H1 (cell line): ENCODE measurements around the gene ADIPOR1. TPM values are rescaled to one million over a fixed set of nuclear protein-coding genes. Genes with fewer than 3 reads are reported as not detected.

Experiments
- CTCF ChIA-PET: fragments of 300-600 bp; sonication (Branson Sonifier 250); formaldehyde crosslinking; loops from one replicate; lab custom pipeline; 2021; ENCODE audit not compliant: partially characterized antibody; lab: Charles Lee
- POLR2A ChIA-PET: fragments of 300-600 bp; sonication (Branson Sonifier 250); formaldehyde crosslinking; loops from one replicate; lab custom pipeline; 2021; ENCODE audit warnings: inconsistent platforms; ENCODE audit not compliant: partially characterized antibody; lab: Charles Lee
- DNase-seq, 2 experiments: peaks; one replicate each; pipeline versions ENCODE4 v3.0.0 to v3.0.0-alpha.2; 2010 to 2022; ENCODE audit warnings: low spot score in 2 of 2, low read depth in 1 of 2, mixed read lengths in 1 of 2
- FAIRE-seq: peaks from 2 replicates; lab custom pipeline; 2011; peaks lifted over from hg19 to GRCh38; lab: Jason Lieb, UNC
- H2AFZ ChIP-seq: 2 replicates; pipeline ENCODE4 v1.8.1; 2012; ENCODE audit warnings: low read length, inconsistent platforms
- H2AK5ac ChIP-seq: 2 replicates; pipeline ENCODE4 v1.6.1; 2013; ENCODE audit warnings: low read depth, low read length
- H2BK120ac ChIP-seq: replicated peaks from 2 replicates; pipeline ENCODE3; 2013; ENCODE audit warnings: low read depth, low read length, inconsistent platforms
- H2BK12ac ChIP-seq: 2 replicates; pipeline ENCODE4 v1.6.1; 2013; ENCODE audit warnings: low read depth, low read length
- H2BK15ac ChIP-seq: 2 replicates; pipeline ENCODE4 v1.6.1; 2013; ENCODE audit warnings: low read length
- H2BK20ac ChIP-seq: 2 replicates; pipeline ENCODE4 v1.6.1; 2013; ENCODE audit warnings: low read length
- H2BK5ac ChIP-seq: 2 replicates; pipeline ENCODE4 v1.6.1; 2013; ENCODE audit warnings: low read depth, low read length
- H3K14ac ChIP-seq: 2 replicates; pipeline ENCODE4 v1.6.1; 2013; ENCODE audit warnings: inconsistent platforms; ENCODE audit not compliant: insufficient read length
- H3K18ac ChIP-seq: 2 replicates; pipeline ENCODE4 v1.6.1; 2013; ENCODE audit warnings: low read length; ENCODE audit errors: extremely low read depth
- H3K23ac ChIP-seq: 2 replicates; pipeline ENCODE4 v1.6.1; 2013; ENCODE audit warnings: inconsistent platforms; ENCODE audit not compliant: insufficient read length
- H3K23me2 ChIP-seq: 2 replicates; pipeline ENCODE4 v1.6.1; 2013; ENCODE audit warnings: low read depth, low read length
- H3K27ac ChIP-seq: 2 replicates; pipeline ENCODE4 v1.6.1; 2011; ENCODE audit warnings: low read depth, low read length, inconsistent platforms
- H3K27me3 ChIP-seq, 4 experiments: replicated peaks in 1 of 4; 1 replicate in 1 of 4; 2 replicates in 3 of 4; pipeline versions ENCODE4 v1.6.1 to v1.8.1; 2011 to 2013; ENCODE audit warnings: low read length in 3 of 4, mild to moderate bottlenecking in 3 of 4, inconsistent platforms in 2 of 4, mixed read lengths in 2 of 4, moderate library complexity in 1 of 4; ENCODE audit not compliant: control insufficient read depth in 3 of 4, insufficient read depth in 3 of 4; ENCODE audit errors: extremely low read depth in 1 of 4
- H3K36me3 ChIP-seq, 4 experiments: 2 replicates each; pipeline versions ENCODE4 v1.6.1 to v1.8.1; 2011 to 2013; ENCODE audit warnings: mild to moderate bottlenecking in 4 of 4, low read length in 3 of 4, moderate library complexity in 2 of 4, control low read depth in 1 of 4, inconsistent platforms in 1 of 4; ENCODE audit not compliant: insufficient read depth in 4 of 4, control insufficient read depth in 2 of 4
- H3K4ac ChIP-seq: replicated peaks from 2 replicates; pipeline ENCODE3; 2013; ENCODE audit warnings: low read length, low read depth, mixed read lengths, inconsistent platforms; ENCODE audit not compliant: insufficient read length
- H3K4me1 ChIP-seq, 4 experiments: replicated peaks in 1 of 4; 1 replicate in 1 of 4; 2 replicates in 3 of 4; pipeline versions ENCODE4 v1.6.1 to v1.8.1; 2011 to 2013; ENCODE audit warnings: low read length in 3 of 4, inconsistent platforms in 2 of 4, mixed read lengths in 1 of 4; ENCODE audit not compliant: insufficient read depth in 4 of 4, control insufficient read depth in 3 of 4
- H3K4me2 ChIP-seq, 2 experiments: 2 replicates each; pipeline versions ENCODE4 v1.6.1 to v1.8.1; 2011 to 2013; ENCODE audit warnings: low read depth in 2 of 2, low read length in 2 of 2, control low read depth in 1 of 2, inconsistent platforms in 1 of 2, mild to moderate bottlenecking in 1 of 2; ENCODE audit not compliant: insufficient read depth in 1 of 2
- H3K4me3 ChIP-seq, 4 experiments: fragments of 200-600, 300-600 bp in 1 of 4; sonication (generic), shearing (Covaris generic), sonication (Bioruptor Twin) in 1 of 4; 2 replicates each; pipeline versions ENCODE4 v1.5.1 to v1.8.1; 2011 to 2016; ENCODE audit warnings: low read length in 4 of 4, low read depth in 3 of 4, control low read depth in 2 of 4, inconsistent platforms in 2 of 4, mild to moderate bottlenecking in 2 of 4, mixed read lengths in 1 of 4, moderate library complexity in 1 of 4; ENCODE audit not compliant: insufficient read depth in 2 of 4; ENCODE audit errors: extremely low read depth in 1 of 4
- H3K56ac ChIP-seq: replicated peaks from 2 replicates; pipeline ENCODE3; 2013; ENCODE audit warnings: low read depth, mild to moderate bottlenecking, mixed read lengths, low read length, inconsistent platforms; ENCODE audit not compliant: insufficient read length
- H3K79me1 ChIP-seq: 2 replicates; pipeline ENCODE4 v1.6.1; 2013; ENCODE audit warnings: low read depth, low read length, control low read depth
- H3K79me2 ChIP-seq, 2 experiments: 2 replicates each; pipeline versions ENCODE4 v1.6.1 to v1.8.1; 2012 to 2013; ENCODE audit warnings: low read length in 2 of 2, mild to moderate bottlenecking in 2 of 2, inconsistent platforms in 1 of 2; ENCODE audit not compliant: insufficient read depth in 2 of 2, control insufficient read depth in 1 of 2
- H3K9ac ChIP-seq, 4 experiments: replicated peaks in 1 of 4; 1 replicate in 1 of 4; 2 replicates in 3 of 4; pipeline versions ENCODE4 v1.6.1 to v1.8.1; 2011 to 2013; ENCODE audit warnings: low read depth in 3 of 4, low read length in 3 of 4, control low read depth in 2 of 4, mild to moderate bottlenecking in 2 of 4, moderate library complexity in 2 of 4, inconsistent platforms in 1 of 4; ENCODE audit errors: extremely low read depth in 1 of 4
- H3K9me3 ChIP-seq, 2 experiments: 2 replicates each; pipeline versions ENCODE4 v1.6.1 to v1.8.1; 2012 to 2013; ENCODE audit warnings: mild to moderate bottlenecking in 2 of 2, moderate library complexity in 2 of 2, control low read depth in 1 of 2, inconsistent platforms in 1 of 2, low read depth in 1 of 2, low read length in 1 of 2, mixed read lengths in 1 of 2; ENCODE audit not compliant: insufficient read depth in 2 of 2
- H4K20me1 ChIP-seq, 2 experiments: replicated peaks in 1 of 2; 2 replicates each; pipeline versions ENCODE3 to v1.8.1; 2011 to 2013; ENCODE audit warnings: inconsistent platforms in 2 of 2, low read length in 2 of 2, mild to moderate bottlenecking in 1 of 2; ENCODE audit not compliant: insufficient read depth in 2 of 2, control insufficient read depth in 1 of 2
- H4K5ac ChIP-seq: 2 replicates; pipeline ENCODE4 v1.6.1; 2013; ENCODE audit warnings: low read length, low read depth, mixed read lengths, inconsistent platforms; ENCODE audit not compliant: insufficient read length
- H4K8ac ChIP-seq: 2 replicates; pipeline ENCODE4 v1.8.0; 2013; ENCODE audit warnings: mild to moderate bottlenecking, moderate library complexity, low read length, inconsistent platforms; ENCODE audit not compliant: insufficient read depth; ENCODE audit errors: extremely low read depth
- H4K91ac ChIP-seq: replicated peaks from 2 replicates; pipeline ENCODE3; 2013; ENCODE audit warnings: low read length, mixed read lengths, inconsistent platforms; ENCODE audit not compliant: insufficient read length
- RNF2 ChIP-seq: fragments of 200-900, 300-1000 bp; sonication (generic); IDR thresholded peaks from 2 replicates; pipeline ENCODE4 v1.7.1; 2016; ENCODE audit warnings: borderline replicate concordance, low read depth, mild to moderate bottlenecking, antibody characterized with exemption, low read length; ENCODE audit not compliant: poor library complexity, severe bottlenecking; ENCODE audit errors: missing control alignments
- SIN3A ChIP-seq, 2 experiments: IDR thresholded peaks in 1 of 2; conservative IDR thresholded peaks in 1 of 2; 2 replicates each; pipeline ENCODE4 v1.6.1; 2011 to 2012; ENCODE audit warnings: low read length in 2 of 2, improper control_type of control experiment in 1 of 2, low read depth in 1 of 2, mild to moderate bottlenecking in 1 of 2
- WGBS, 2 experiments: shearing (Covaris generic) in 1 of 2; methylation state at CpG; one replicate each; pipeline versions ENCODE4 v1.1.6 to v1.1.7; 2013 to 2015; ENCODE audit warnings: low lambda C conversion rate in 2 of 2, mixed read lengths in 2 of 2, inconsistent platforms in 1 of 2, low coverage in 1 of 2, missing lambda C conversion rate in 1 of 2; ENCODE audit not compliant: insufficient replicate concordance in 2 of 2, insufficient coverage in 1 of 2, insufficient read length in 1 of 2; ENCODE audit errors: extremely low coverage in 1 of 2, missing lambda C conversion rate in 1 of 2; 5-methylcytosine and 5-hydroxymethylcytosine counted together
- polyA plus RNA-seq, 7 experiments: library from polyadenylated mRNA; depleted of rRNA in 3 of 7; stranded (reverse) in 5 of 7; unstranded in 2 of 7; fragments of >200 nt in 5 of 7; fragments of 200-250 nt in 2 of 7; gene quantifications; 1 replicate in 5 of 7; 2 replicates in 1 of 7; 4 replicates in 1 of 7; pipeline versions ENCODE4 v1.2.1 to v1.2.3, GENCODE V29; 2011 to 2013; ENCODE audit warnings: missing spikeins in 2 of 7, mixed read lengths in 2 of 7
- total RNA-seq: library from RNA; stranded (reverse); fragmentation: NEBNext Ultra II Directional; extraction: Animal tissue kit (Norgen Biotek cat#: 25700); gene quantifications from 2 replicates; pipeline ENCODE4 v1.2.1, GENCODE V29; 2021

The ADIPOR1 gene
- total and polyA plus RNA-seq, 2 of the 8 experiments (the other 6 are each of a cell fraction or from before 2014, with no cell fraction given), result 69.8 to 118 TPM

- Histone ChIP-seq H3K27ac (no peak overlapping the region), H2BK20ac (no peak overlapping the region), H3K79me1 (no peaks in the 10 kb centered on the region), H3K56ac (no peak overlapping the region), H3K79me2 (no peaks in the 10 kb centered on the region), H3K23me2 (no peaks in the 10 kb centered on the region), H3K18ac (no peak overlapping the region), H3K23ac (no peak overlapping the region), H4K20me1 (no peaks in the 10 kb centered on the region), H4K91ac (no peak overlapping the region), H4K5ac (no peak overlapping the region), H3K4me3 (no peak overlapping the region), H2BK120ac (no peak overlapping the region), H3K4ac (no peak overlapping the region), H3K9me3 (no peaks in the 10 kb centered on the region), H4K8ac (no peak overlapping the region), H3K14ac (no peak overlapping the region), H2BK5ac (no peak overlapping the region), H3K36me3 (no peaks in the 10 kb centered on the region), H3K27me3 (no peaks in the 10 kb centered on the region), H2BK12ac (no peak overlapping the region), H3K9ac (no peak overlapping the region), H2AK5ac (no peak overlapping the region), H2BK15ac (no peak overlapping the region), H3K4me1 (no peaks in the 10 kb centered on the region; a peak in 1 of 7 replicates), H2AFZ (no peak overlapping the region), H3K4me2 (no peak overlapping the region)
- FAIRE-seq, result no peak
- DNase-seq, result no peak
- 91% methylated on average over 3 of the region's 3 CpGs; no CpG with 5 or more reads in 1 of the 2 experiments for WGBS, 2 experiments
- CTCF ChIA-PET, result interaction anchor here (1.8 to 2.0 kb wide), 2 partner anchors 8 to 16 kb away, joined by 6 to 15 read pairs; no protein-coding TSS in a partner anchor
- POLR2A ChIA-PET, result no interaction called here
- no peak for TF ChIP-seq SIN3A (conservative IDR thresholded peaks at IDR 0.05 in 1 of 2, IDR thresholded peaks at IDR 0.05 in 1 of 2; ENCODE audit: low read depth in 1 of 2, low read length in 2 of 2)
- TF ChIP-seq RNF2, result no peak
These were observed 24.8 kb upstream of the ADIPOR1 start for GRCh38 chr1:202982715-202983430.
